ENCODE data around the gene HLA-DQB2.

Gene HLA-DQB2

DNA sequence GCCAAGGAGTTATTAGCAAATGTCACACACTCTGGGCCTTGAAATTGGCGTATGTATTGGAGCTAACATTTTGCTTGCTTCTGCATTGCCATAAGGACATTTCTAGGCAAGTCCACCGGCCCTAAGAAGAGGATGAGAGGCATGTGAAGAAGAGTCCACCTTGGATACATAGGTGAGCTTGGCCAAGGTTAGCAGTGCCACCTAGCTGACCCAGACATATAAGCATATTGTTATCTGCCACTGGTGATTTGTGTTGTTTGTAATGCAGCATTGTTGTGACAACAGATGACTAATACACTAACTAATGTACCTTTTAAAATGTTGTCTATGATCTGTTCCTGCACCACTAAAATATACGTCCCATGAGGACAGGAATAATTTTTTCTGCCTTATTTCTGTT lies 46.9 kb downstream of the HLA-DQB2 start:
- no peak for DNase-seq (ENCODE audit: low spot score)
- Histone ChIP-seq H3K4me3 (no peak overlapping the region), H3K27ac (no peak overlapping the region)
- TF ChIP-seq, protein P1, sequence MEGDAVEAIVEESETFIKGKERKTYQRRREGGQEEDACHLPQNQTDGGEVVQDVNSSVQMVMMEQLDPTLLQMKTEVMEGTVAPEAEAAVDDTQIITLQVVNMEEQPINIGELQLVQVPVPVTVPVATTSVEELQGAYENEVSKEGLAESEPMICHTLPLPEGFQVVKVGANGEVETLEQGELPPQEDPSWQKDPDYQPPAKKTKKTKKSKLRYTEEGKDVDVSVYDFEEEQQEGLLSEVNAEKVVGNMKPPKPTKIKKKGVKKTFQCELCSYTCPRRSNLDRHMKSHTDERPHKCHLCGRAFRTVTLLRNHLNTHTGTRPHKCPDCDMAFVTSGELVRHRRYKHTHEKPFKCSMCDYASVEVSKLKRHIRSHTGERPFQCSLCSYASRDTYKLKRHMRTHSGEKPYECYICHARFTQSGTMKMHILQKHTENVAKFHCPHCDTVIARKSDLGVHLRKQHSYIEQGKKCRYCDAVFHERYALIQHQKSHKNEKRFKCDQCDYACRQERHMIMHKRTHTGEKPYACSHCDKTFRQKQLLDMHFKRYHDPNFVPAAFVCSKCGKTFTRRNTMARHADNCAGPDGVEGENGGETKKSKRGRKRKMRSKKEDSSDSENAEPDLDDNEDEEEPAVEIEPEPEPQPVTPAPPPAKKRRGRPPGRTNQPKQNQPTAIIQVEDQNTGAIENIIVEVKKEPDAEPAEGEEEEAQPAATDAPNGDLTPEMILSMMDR (IDR thresholded peaks at IDR 0.05): no peak

DNA sequence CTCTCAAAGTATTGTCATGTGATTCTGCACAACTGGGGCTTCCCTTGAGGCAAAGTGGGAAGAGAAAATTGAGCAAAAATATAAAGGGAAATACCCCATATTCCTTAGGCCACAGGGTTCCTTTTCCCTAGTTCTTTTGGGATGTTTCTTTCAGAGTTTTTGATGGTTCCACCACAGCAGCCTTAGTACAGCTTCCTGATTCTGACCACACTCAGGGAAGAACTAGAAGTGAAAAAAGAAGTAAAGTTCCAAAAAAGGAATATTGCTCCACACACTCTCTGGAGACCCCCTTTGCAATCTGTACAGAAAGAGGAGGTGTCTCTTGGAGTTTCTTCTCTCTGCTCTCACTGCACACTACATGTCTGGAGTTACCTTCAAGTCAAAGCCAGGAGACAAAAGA lies 50.1 kb downstream of the HLA-DQB2 start:
- TF ChIP-seq, protein P1 (IDR thresholded peaks at IDR 0.05): no peak
- H3K27ac ChIP-seq: no peak overlapping the region
- no peak for DNase-seq (ENCODE audit: low spot score)
- H3K4me3 ChIP-seq: no peak overlapping the region

GRCh38 chr6:32709625-32710024 lies 53.7 kb downstream of the HLA-DQB2 start:
- TF ChIP-seq, protein P1 (IDR thresholded peaks at IDR 0.05): no peak

More at GRCh38 chr6:32709625-32710024, 53.7 kb downstream of the HLA-DQB2 start:
- no peak overlapping the region for H3K4me3 ChIP-seq
- no peak for DNase-seq (ENCODE audit: low spot score)
- no peak overlapping the region for H3K27ac ChIP-seq
